Mesendoderm (in vitro differentiated cells): ENCODE measurements around the gene TLN1. TPM values are rescaled to one million over a fixed set of nuclear protein-coding genes. Genes with fewer than 3 reads are reported as not detected.

Experiments
- DNase-seq: peaks from one replicate; pipeline ENCODE4 v3.0.0; 2013
- H2AK5ac ChIP-seq: 2 replicates; pipeline ENCODE4 v1.6.1; 2013; ENCODE audit warnings: low read length, inconsistent platforms
- H2BK120ac ChIP-seq: 2 replicates; pipeline ENCODE4 v1.6.1; 2013; ENCODE audit warnings: low read depth, mild to moderate bottlenecking, low read length, moderate library complexity, mixed read lengths
- H2BK15ac ChIP-seq: replicated peaks from 2 replicates; pipeline ENCODE4 v1.6.1; 2013; ENCODE audit warnings: low read depth, mild to moderate bottlenecking, moderate library complexity
- H2BK5ac ChIP-seq: 2 replicates; pipeline ENCODE4 v1.6.1; 2013; ENCODE audit warnings: low read length, inconsistent platforms
- H3K18ac ChIP-seq: 2 replicates; pipeline ENCODE4 v1.6.1; 2013; ENCODE audit warnings: mild to moderate bottlenecking, low read length, mixed read lengths
- H3K23ac ChIP-seq: one replicate; pipeline ENCODE4 v1.6.1; 2013; ENCODE audit warnings: low read length
- H3K27ac ChIP-seq: 2 replicates; pipeline ENCODE4 v1.5.1; 2013; ENCODE audit warnings: low read depth, mild to moderate bottlenecking, inconsistent platforms, low read length, moderate library complexity
- H3K27me3 ChIP-seq: 2 replicates; pipeline ENCODE4 v1.6.1; 2013; ENCODE audit warnings: low read length, control low read depth, mild to moderate bottlenecking, inconsistent platforms; ENCODE audit not compliant: insufficient read depth, poor library complexity
- H3K36me3 ChIP-seq: 2 replicates; pipeline ENCODE4 v1.6.1; 2013; ENCODE audit warnings: low read length, inconsistent platforms; ENCODE audit not compliant: control insufficient read depth, insufficient read depth
- H3K4ac ChIP-seq: one replicate; pipeline ENCODE4 v1.6.1; 2013; ENCODE audit warnings: low read depth, mild to moderate bottlenecking, low read length, moderate library complexity
- H3K4me1 ChIP-seq: 2 replicates; pipeline ENCODE4 v1.6.1; 2013; ENCODE audit warnings: low read depth, low read length, inconsistent platforms; ENCODE audit not compliant: control insufficient read depth
- H3K4me2 ChIP-seq: 2 replicates; pipeline ENCODE4 v1.6.1; 2013; ENCODE audit warnings: low read length
- H3K4me3 ChIP-seq: 2 replicates; pipeline ENCODE4 v1.5.1; 2013; ENCODE audit warnings: mild to moderate bottlenecking, low read length
- H3K56ac ChIP-seq: one replicate; pipeline ENCODE4 v1.6.1; 2013; ENCODE audit warnings: low read length
- H3K79me1 ChIP-seq: 2 replicates; pipeline ENCODE4 v1.6.1; 2013; ENCODE audit warnings: low read length, inconsistent platforms
- H3K79me2 ChIP-seq: 2 replicates; pipeline ENCODE4 v1.6.1; 2013; ENCODE audit warnings: mild to moderate bottlenecking, low read length; ENCODE audit not compliant: control insufficient read depth, insufficient read depth
- H3K9ac ChIP-seq: 2 replicates; pipeline ENCODE4 v1.6.1; 2013; ENCODE audit warnings: low read length, inconsistent platforms
- H4K5ac ChIP-seq: one replicate; pipeline ENCODE4 v1.6.1; 2013; ENCODE audit warnings: low read length
- H4K8ac ChIP-seq: one replicate; pipeline ENCODE4 v1.6.1; 2013; ENCODE audit warnings: low read depth, mild to moderate bottlenecking, control low read depth, low read length, moderate library complexity
- WGBS: extraction: QIAGEN DNeasy Blood & Tissue Kit; methylation state at CpG from one replicate; pipeline ENCODE4 v1.1.7; 2013; ENCODE audit warnings: low lambda C conversion rate, missing lambda C conversion rate; ENCODE audit not compliant: insufficient coverage; ENCODE audit errors: extremely low coverage; 5-methylcytosine and 5-hydroxymethylcytosine counted together
- polyA plus RNA-seq, 2 experiments: library from polyadenylated mRNA; stranded (reverse); fragments of 200-250 nt; gene quantifications; one replicate each; pipeline ENCODE4 v1.2.3, GENCODE V29; 2013

TLN1 gene, protein sequence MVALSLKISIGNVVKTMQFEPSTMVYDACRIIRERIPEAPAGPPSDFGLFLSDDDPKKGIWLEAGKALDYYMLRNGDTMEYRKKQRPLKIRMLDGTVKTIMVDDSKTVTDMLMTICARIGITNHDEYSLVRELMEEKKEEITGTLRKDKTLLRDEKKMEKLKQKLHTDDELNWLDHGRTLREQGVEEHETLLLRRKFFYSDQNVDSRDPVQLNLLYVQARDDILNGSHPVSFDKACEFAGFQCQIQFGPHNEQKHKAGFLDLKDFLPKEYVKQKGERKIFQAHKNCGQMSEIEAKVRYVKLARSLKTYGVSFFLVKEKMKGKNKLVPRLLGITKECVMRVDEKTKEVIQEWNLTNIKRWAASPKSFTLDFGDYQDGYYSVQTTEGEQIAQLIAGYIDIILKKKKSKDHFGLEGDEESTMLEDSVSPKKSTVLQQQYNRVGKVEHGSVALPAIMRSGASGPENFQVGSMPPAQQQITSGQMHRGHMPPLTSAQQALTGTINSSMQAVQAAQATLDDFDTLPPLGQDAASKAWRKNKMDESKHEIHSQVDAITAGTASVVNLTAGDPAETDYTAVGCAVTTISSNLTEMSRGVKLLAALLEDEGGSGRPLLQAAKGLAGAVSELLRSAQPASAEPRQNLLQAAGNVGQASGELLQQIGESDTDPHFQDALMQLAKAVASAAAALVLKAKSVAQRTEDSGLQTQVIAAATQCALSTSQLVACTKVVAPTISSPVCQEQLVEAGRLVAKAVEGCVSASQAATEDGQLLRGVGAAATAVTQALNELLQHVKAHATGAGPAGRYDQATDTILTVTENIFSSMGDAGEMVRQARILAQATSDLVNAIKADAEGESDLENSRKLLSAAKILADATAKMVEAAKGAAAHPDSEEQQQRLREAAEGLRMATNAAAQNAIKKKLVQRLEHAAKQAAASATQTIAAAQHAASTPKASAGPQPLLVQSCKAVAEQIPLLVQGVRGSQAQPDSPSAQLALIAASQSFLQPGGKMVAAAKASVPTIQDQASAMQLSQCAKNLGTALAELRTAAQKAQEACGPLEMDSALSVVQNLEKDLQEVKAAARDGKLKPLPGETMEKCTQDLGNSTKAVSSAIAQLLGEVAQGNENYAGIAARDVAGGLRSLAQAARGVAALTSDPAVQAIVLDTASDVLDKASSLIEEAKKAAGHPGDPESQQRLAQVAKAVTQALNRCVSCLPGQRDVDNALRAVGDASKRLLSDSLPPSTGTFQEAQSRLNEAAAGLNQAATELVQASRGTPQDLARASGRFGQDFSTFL (N-terminal part only)
- polyA plus RNA-seq (2013, experiment 1 of 2) = 27.1 TPM
- polyA plus RNA-seq (2013, experiment 2 of 2) = 27.7 TPM

DNA sequence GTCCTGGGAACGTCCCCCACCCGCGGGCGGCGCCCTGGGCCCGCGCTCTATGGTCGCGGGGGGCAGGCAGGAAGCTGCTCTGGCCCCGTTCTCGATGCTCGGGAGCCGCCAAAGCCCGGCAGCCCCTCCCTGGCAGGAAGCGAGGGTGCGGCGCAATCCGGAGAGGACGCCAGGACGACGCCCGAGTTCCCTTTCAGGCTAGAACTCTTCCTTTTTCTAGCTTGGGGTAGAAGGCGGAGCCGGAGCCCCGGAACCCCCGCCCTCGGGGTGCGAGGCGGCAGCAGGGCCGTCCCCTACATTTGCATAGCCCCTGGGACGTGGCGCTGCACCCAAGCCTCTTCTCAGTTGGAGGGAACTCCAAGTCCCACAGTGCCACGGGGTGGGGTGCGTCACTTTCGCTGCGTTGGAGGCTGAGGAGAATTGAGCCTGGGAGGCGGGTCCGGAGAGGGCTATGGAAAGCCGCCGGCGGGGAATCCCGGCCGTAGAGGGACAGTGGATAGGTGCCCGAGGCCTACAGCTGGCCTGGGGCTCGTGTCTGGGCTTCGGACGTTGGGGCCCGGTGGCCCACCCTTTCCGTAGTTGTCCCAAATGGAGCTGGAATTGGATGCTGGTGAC lies at the start of gene TLN1, which contains the start of gene CREB3:
Gene TLN1, minus strand, starts transcription at position 11 of the 615 bp plus-strand sequence. CDS start 6,501 bp downstream, outside the sequence.
Gene CREB3, plus strand, starts transcription at position 482 of the 615 bp plus-strand sequence. Its CDS starts 107 bp downstream, at position 589.
- Histone ChIP-seq H3K27me3 (no peaks in the 10 kb centered on the region), H2AK5ac (peak within 1 kb of the TSS; percentile 54), H4K5ac (peak within 1 kb of the TSS; percentile 14), H3K27ac (peak within 1 kb of the TSS; percentile 90), H4K8ac (peak within 1 kb of the TSS; percentile 84), H3K18ac (peak within 1 kb of the TSS; percentile 89), H3K36me3 (peaks cover 7% of the 10 kb centered on the region), H3K79me2 (peaks cover 34% of the 10 kb centered on the region), H3K56ac (peak within 1 kb of the TSS; percentile 95), H2BK5ac (peak within 1 kb of the TSS; percentile 49), H3K23ac (no peak within 1 kb of the TSS), H3K4me2 (peak within 1 kb of the TSS; percentile 95), H3K4me3 (peak within 1 kb of the TSS; percentile 82), H2BK15ac (no peak within 1 kb of the TSS), H2BK120ac (peak within 1 kb of the TSS; percentile 56), H3K79me1 (peaks cover 30% of the 10 kb centered on the region), H3K4me1 (peaks cover 32% of the 10 kb centered on the region), H3K9ac (peak within 1 kb of the TSS; percentile 86), H3K4ac (peak within 1 kb of the TSS; percentile 93)
- WGBS = no CpG with 5 or more reads among the region's 49 CpGs
- peak; percentile 99 for DNase-seq

DNA sequence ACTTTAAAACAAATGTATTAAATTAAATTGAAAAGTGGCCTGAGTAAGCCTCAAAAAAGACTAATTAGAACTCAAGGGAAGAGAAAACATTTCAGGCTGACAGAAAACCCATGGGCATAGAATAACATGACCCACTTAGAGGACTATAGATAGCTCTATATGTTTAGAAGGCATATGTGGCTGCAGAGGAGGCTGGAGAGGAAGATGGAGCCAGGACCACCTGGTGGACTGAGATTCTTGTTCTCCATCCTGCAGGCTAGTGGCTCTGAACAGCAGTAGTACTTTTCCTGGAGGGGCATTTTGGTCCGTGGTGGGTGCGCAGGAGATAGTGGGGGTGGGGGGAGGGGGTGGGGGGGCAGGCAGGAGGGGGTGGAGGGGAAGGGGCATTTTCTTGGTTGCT lies 49.1 kb upstream of the TLN1 start:
- H3K27me3 ChIP-seq = no peaks in the 10 kb centered on the region
- DNase-seq = no peak
- no peak overlapping the region for H2AK5ac ChIP-seq
- H3K79me1 ChIP-seq = no peaks in the 10 kb centered on the region
- no peak overlapping the region for H2BK5ac ChIP-seq
- H3K79me2 ChIP-seq = no peaks in the 10 kb centered on the region
- no peak overlapping the region for H3K9ac ChIP-seq
- no peak overlapping the region for H3K4me3 ChIP-seq
- H2BK15ac ChIP-seq = no peak overlapping the region
- no peak overlapping the region for H4K5ac ChIP-seq
- no peak overlapping the region for H2BK120ac ChIP-seq
- WGBS = no CpG with 5 or more reads among the region's 2 CpGs
- no peak overlapping the region for H3K23ac ChIP-seq
- H3K18ac ChIP-seq = no peak overlapping the region
- H3K56ac ChIP-seq = no peak overlapping the region
- H3K27ac ChIP-seq = no peak overlapping the region
- no peak overlapping the region for H3K4me2 ChIP-seq
- H3K4ac ChIP-seq = no peak overlapping the region
- H4K8ac ChIP-seq = no peak overlapping the region
- no peaks in the 10 kb centered on the region for H3K4me1 ChIP-seq
- H3K36me3 ChIP-seq = no peaks in the 10 kb centered on the region

DNA sequence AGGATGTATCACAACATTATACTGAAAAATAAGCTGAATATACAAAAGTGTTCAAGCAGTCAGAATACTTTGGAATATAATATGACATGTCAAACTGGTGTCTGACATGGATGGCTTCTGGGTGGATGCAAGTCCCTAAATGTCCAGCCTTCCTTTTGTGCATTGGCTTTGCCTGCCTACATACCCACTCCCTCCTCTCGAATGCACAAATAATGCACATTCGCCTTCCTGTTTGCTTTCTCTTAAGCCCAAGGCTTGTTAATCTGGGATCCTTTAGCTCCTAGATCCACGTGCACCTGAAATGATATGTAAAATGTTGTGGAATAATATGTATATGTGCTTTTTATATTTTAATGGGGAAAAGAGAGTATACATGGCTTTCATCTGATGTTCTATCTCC lies 46.5 kb upstream of the TLN1 start:
- no CpG with 5 or more reads among the region's 3 CpGs for WGBS
- H2BK15ac ChIP-seq = no peak overlapping the region
- no peak overlapping the region for H4K5ac ChIP-seq
- H2AK5ac ChIP-seq = no peak overlapping the region
- no peak overlapping the region for H2BK5ac ChIP-seq
- H3K4me3 ChIP-seq = no peak overlapping the region
- H3K9ac ChIP-seq = no peak overlapping the region
- H3K23ac ChIP-seq = no peak overlapping the region
- H3K79me1 ChIP-seq = no peaks in the 10 kb centered on the region
- H3K79me2 ChIP-seq = no peaks in the 10 kb centered on the region
- no peak overlapping the region for H2BK120ac ChIP-seq
- H3K56ac ChIP-seq = no peak overlapping the region
- H4K8ac ChIP-seq = no peak overlapping the region
- H3K27me3 ChIP-seq = no peaks in the 10 kb centered on the region
- H3K4ac ChIP-seq = no peak overlapping the region
- H3K4me1 ChIP-seq = peaks cover 3% of the 10 kb centered on the region
- no peak overlapping the region for H3K27ac ChIP-seq
- H3K4me2 ChIP-seq = no peak overlapping the region
- no peaks in the 10 kb centered on the region for H3K36me3 ChIP-seq
- no peak overlapping the region for H3K18ac ChIP-seq
- no peak for DNase-seq

DNA sequence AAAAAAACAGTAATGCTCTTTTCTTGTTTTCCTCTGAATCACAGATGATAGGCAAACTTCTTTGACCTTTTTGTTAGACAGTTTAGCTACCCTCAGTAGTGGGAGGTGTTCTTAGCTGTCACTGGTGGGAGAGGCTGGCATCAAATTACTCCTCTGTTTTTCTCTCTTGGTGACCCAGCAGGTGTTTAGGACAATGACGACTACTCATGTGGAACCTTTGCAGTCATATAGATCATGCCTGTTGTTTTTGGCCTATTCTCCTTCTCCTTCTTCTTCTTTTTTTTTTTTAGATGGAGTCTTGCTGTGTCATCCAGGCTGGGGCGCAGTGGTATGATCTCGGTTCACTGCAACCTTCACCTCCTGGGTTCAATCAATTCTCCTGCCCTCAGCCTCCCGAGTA lies 44.0 kb upstream of the TLN1 start:
- no peaks in the 10 kb centered on the region for H3K36me3 ChIP-seq
- H3K79me1 ChIP-seq = no peaks in the 10 kb centered on the region
- H3K27me3 ChIP-seq = no peaks in the 10 kb centered on the region
- H3K4me3 ChIP-seq = no peak overlapping the region
- H2BK15ac ChIP-seq = no peak overlapping the region
- H3K4me2 ChIP-seq = no peak overlapping the region
- H2BK5ac ChIP-seq = no peak overlapping the region
- DNase-seq = no peak
- no peak overlapping the region for H3K9ac ChIP-seq
- H4K5ac ChIP-seq = no peak overlapping the region
- H4K8ac ChIP-seq = no peak overlapping the region
- no peak overlapping the region for H3K56ac ChIP-seq
- H3K23ac ChIP-seq = no peak overlapping the region
- H2AK5ac ChIP-seq = no peak overlapping the region
- WGBS = no CpG with 5 or more reads among the region's 4 CpGs
- no peak overlapping the region for H2BK120ac ChIP-seq
- no peaks in the 10 kb centered on the region for H3K79me2 ChIP-seq
- no peak overlapping the region for H3K27ac ChIP-seq
- no peak overlapping the region for H3K4ac ChIP-seq
- H3K4me1 ChIP-seq = peaks cover 3% of the 10 kb centered on the region
- no peak overlapping the region for H3K18ac ChIP-seq
